NCI-H345 treated with DMSO at 0.1 percent for 48 hours (cell line): ENCODE results near the gene NLRC5.

Source experiments
- DNase-seq: peaks from one replicate; lab custom pipeline; 2025; ENCODE audit not compliant: unreplicated experiment; lab: John Stamatoyannopoulos, UW

Gene NLRC5

GRCh38 chr16:57115514-57116182, 126.3 kb downstream of the NLRC5 start:
- no peak for DNase-seq

DNA sequence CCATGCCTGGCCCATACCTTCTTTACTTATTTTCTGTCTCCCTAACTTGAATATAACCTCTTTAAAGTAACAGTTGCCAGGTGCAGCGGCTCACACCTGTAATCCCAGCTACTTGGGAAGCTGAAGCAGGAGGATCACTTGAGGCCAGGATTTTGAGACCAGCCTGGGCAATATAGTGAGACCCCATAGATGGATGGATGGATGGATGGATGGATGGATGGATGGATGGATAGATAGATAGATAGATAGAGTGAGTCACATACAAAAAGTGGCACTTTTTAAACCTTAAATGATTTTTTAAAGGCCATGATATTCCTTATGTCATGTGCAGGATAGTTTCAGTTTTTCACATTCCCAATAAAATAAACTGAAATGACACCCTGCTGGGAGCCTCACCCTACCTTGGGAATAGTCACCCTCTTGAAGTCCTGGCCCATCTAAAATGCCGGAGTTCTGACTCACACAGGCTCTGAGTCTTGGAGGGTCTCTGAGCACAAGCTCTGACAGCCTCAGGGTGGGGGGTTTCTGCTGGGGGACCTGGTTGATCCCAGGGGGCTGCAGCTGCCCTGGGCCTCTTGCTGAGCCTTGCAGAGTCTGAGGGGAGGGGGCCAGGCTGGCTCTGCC, 129.2 kb downstream of the NLRC5 start:
- DNase-seq: no peak

GRCh38 chr16:57123216-57123973, 134.0 kb downstream of the NLRC5 start:
- no peak for DNase-seq

DNA sequence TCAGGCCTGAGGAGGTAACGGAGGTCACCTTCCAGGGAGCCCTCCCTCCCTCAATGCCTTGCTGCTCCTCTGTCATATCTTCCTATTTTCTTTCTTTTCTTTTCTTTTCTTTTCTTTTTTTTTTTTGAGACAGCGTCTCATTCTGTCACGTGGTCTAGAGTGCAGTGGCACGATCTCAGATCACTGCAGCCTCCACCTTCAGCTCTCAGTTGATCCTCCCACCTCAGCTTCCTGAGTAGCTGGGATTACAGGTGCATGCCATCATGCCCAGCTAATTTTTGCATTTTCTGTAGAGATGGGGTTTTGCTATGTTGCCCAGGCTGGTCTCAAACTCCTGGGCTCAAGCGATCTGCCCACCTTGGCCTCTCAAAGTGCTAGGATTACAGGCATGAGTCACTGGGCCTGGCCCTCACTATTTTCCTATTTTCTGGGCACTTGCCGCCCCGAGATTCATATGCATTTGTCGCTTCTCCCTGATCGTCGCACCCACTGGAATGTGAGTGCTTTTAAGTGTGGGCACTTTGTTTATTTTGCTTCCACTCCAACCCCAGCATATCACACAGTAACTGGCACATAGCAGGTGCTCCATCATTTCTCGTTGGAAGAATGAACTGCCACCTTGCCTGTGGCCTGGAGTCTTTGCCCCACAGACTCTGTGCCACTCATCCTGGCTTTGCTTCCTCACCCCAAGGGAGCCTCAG, 134.8 kb downstream of the NLRC5 start:
- DNase-seq: no peak

- no peak for DNase-seq
Measured at GRCh38 chr16:57125376-57125775, 136.0 kb downstream of the NLRC5 start.

GRCh38 chr16:57125969-57126368, 136.6 kb downstream of the NLRC5 start:
- DNase-seq: no peak

- no peak for DNase-seq
Measured at GRCh38 chr16:57126411-57126810, 137.1 kb downstream of the NLRC5 start.

GRCh38 chr16:57127037-57127763, 137.8 kb downstream of the NLRC5 start:
- no peak for DNase-seq

DNA sequence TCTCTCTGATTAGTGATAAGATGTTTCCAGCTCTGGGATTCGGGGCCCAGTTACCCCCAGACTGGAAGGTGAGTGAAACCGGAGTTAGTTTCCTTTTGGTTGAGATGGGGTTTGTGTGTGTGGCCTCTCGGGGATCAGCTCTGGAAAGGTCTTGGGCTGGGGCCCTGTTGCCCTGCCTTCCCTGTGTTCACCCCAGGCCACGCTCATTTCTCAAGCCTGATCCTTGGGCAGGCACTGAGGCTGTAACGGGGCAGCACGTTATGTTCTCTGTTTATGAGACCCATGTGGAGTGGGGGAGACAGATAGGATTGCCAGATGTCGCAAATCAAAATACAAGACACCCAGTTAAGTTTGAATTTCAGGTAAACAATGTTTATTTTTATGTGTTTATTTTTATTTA, 138.5 kb downstream of the NLRC5 start:
- no peak for DNase-seq

DNA sequence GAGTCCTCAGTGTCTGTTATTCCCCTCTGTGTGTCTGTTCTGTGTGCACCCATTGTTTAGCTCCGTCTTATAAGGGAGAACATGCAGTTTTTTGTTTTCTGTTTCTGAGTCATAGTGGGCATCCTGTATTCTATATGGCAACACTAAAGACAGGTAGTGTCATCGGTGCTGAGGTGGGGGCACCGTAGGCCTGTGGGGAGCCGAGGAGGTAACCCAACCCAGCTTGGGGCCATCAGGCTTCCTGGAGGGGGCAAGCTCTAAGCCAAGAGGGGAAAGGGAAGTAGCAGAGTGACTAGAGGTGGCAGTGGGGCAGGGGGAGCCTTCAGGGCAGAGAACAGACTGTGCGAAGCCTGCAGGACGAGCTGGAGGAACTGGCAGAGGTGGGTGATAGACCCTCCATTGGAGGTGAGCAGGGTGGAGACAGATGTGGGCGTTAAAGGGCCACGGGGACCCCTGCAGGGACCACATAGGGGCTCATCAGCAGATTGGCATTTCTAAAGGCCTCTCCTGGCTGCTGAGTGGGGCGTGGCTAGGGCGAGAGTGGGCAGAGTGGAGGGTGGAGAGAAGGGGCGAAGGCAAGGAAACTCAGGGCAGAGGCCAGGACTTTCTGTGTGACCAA, 139.5 kb downstream of the NLRC5 start:
- DNase-seq: no peak

GRCh38 chr16:57130950-57131321, 141.6 kb downstream of the NLRC5 start:
- no peak for DNase-seq

GRCh38 chr16:57131351-57131970, 142.1 kb downstream of the NLRC5 start:
- DNase-seq: no peak

- no peak for DNase-seq
Measured at GRCh38 chr16:57132470-57132869, 143.1 kb downstream of the NLRC5 start.

GRCh38 chr16:57133031-57133430, 143.7 kb downstream of the NLRC5 start:
- DNase-seq: no peak
